Measurements from ENCODE around the gene LRTM2.
A peak's percentile ranks its signal among the peaks of the same experiment; 100 is the strongest.

LRTM2 gene

DNA sequence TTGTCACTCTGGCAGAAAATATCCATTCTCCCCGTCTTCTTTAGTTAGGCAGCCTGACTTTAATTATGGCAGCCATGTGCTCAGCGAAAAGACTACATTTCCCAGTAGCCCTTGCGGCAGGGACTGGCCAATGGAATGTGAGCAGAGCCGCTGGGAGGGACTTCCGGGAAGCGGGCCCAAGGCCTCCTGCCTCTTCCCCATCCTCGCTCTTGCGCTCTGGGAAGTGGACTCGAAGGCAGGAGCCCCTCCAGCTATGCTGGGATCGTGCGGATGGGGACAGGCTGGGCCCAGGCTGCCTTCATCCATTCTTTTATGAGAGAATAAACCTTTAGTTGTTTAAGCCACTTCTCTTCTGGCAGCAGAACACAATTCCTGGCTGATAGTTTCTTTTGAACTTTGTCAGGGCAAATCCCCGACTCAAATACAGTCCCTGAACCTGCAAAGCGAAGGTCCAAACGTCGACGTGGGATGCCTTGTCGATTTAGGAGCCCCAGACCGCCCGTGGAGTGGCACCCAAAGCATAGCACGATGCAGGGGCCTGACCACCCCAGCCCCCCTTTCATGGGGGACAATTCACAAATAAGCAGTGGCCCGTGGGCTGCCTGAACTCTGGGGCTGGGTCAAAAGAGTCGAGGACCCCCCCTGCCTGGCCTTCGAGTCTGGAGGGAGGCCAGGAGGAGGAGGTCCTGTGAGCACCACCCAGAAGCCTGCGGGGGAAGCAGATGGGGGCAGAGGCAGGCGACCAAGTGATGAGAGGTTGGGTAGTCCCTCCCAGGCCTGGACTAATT lies 15.6 kb upstream of the LRTM2 start (continued):
- TF ChIP-seq SCRT1 (tag by site-specific recombination; IDR thresholded peaks at IDR 0.05; ENCODE audit: borderline replicate concordance) (no peak), SP7 (tag by site-specific recombination; IDR thresholded peaks at IDR 0.05) (0 out of 2 replicates have a peak, but pooled peaks have one; percentile 12), ZSCAN18 (tag by site-specific recombination; IDR thresholded peaks at IDR 0.05) (no peak), ZNF157 (tag by site-specific recombination; IDR thresholded peaks at IDR 0.05) (no peak), ZNF23 (tag by site-specific recombination; IDR thresholded peaks at IDR 0.05; ENCODE audit: borderline replicate concordance) (no peak), SP3 (tag by site-specific recombination; IDR thresholded peaks at IDR 0.05) (peak; percentile 55; the same call in 1 of the 2 replicates), ZNF280D (tag by site-specific recombination; IDR thresholded peaks at IDR 0.05) (peak; percentile 64; the same call in 1 of the 2 replicates), GLIS1 (tag by site-specific recombination; IDR thresholded peaks at IDR 0.05) (0 out of 2 replicates have a peak, but pooled peaks have one; percentile 17), ZNF747 (tag by site-specific recombination; IDR thresholded peaks at IDR 0.05) (no peak), GLI4 (tag by site-specific recombination; IDR thresholded peaks at IDR 0.05) (no peak), HOXD13 (CRISPR knock-in tag; IDR thresholded peaks at IDR 0.05; ENCODE audit: borderline replicate concordance) (no peak), ZNF37A (tag by site-specific recombination; IDR thresholded peaks at IDR 0.05) (no peak), ZBTB17 (tag by site-specific recombination; IDR thresholded peaks at IDR 0.05) (peak; percentile 53; the same call in 1 of the 2 replicates), ZFP69B (tag by site-specific recombination; IDR thresholded peaks at IDR 0.05) (peak; percentile 59; the same call in 1 of the 2 replicates), ZNF76 (tag by site-specific recombination; IDR thresholded peaks at IDR 0.05; ENCODE audit: borderline replicate concordance, low read depth) (peak; percentile 93), ZNF513 (tag by site-specific recombination; IDR thresholded peaks at IDR 0.05) (peak; percentile 79), KLF9 (tag by site-specific recombination; IDR thresholded peaks at IDR 0.05; ENCODE audit: low read depth) (no peak), ZNF391 (tag by site-specific recombination; IDR thresholded peaks at IDR 0.05; ENCODE audit: borderline replicate concordance, low read depth) (no peak), ZNF16 (tag by site-specific recombination; IDR thresholded peaks at IDR 0.05; ENCODE audit: low read depth) (no peak), ZSCAN16 (tag by site-specific recombination; IDR thresholded peaks at IDR 0.05) (no peak), ZNF324 (tag by site-specific recombination; IDR thresholded peaks at IDR 0.05) (no peak), YY1 (tag by site-specific recombination; IDR thresholded peaks at IDR 0.05) (peak; percentile 68), SP2 (tag by site-specific recombination; IDR thresholded peaks at IDR 0.05) (peak; percentile 73), ZNF202 (tag by site-specific recombination; IDR thresholded peaks at IDR 0.05; ENCODE audit: borderline replicate concordance) (no peak), ZNF148 (tag by site-specific recombination; IDR thresholded peaks at IDR 0.05; ENCODE audit: borderline replicate concordance) (no peak), TCF7L2 (IDR thresholded peaks at IDR 0.05; ENCODE audit: borderline replicate concordance, low read depth, low read length) (no peak), ZNF350 (tag by site-specific recombination; IDR thresholded peaks at IDR 0.05) (no peak), SETDB1 (IDR thresholded peaks at IDR 0.05; ENCODE audit: insufficient read length, low read length) (peak; percentile 23), RBAK (tag by site-specific recombination; IDR thresholded peaks at IDR 0.05) (no peak), ZNF174 (tag by site-specific recombination; IDR thresholded peaks at IDR 0.05) (no peak)
- TF ChIP-seq, protein P1, sequence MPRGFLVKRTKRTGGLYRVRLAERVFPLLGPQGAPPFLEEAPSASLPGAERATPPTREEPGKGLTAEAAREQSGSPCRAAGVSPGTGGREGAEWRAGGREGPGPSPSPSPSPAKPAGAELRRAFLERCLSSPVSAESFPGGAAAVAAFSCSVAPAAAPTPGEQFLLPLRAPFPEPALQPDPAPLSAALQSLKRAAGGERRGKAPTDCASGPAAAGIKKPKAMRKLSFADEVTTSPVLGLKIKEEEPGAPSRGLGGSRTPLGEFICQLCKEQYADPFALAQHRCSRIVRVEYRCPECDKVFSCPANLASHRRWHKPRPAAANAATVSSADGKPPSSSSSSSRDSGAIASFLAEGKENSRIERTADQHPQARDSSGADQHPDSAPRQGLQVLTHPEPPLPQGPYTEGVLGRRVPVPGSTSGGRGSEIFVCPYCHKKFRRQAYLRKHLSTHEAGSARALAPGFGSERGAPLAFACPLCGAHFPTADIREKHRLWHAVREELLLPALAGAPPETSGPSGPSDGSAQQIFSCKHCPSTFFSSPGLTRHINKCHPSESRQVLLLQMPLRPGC (tag by site-specific recombination; IDR thresholded peaks at IDR 0.05): no peak
